ENCODE measurements around the gene NFKB1.

- TF ChIP-seq CTCF (IDR thresholded peaks at IDR 0.05; ENCODE audit: low read length) (peak; percentile 25; the same call in 1 of the 2 replicates), EZH2 (IDR thresholded peaks at IDR 0.05; ENCODE audit: borderline replicate concordance, low read length) (no peak)
These were observed 122.5 kb downstream of the NFKB1 start for GRCh38 chr4:102623622-102624021.
